Testis (tissue), 3 donors: ENCODE results near the gene PLXDC2. TPM values are rescaled to one million over a fixed set of nuclear protein-coding genes. Genes with fewer than 3 reads are reported as not detected.
A peak's percentile ranks its signal among the peaks of the same experiment; 100 is the strongest.

Experiments
- DNase-seq: peaks from one replicate; pipeline ENCODE4 v3.0.0-alpha.2; 2019
- H3K27ac ChIP-seq, 2 donors: fragments of 200-600 bp; sonication (generic); one replicate each; pipeline ENCODE4 v1.5.1; 2019
- H3K27me3 ChIP-seq: fragments of 200-600 bp; sonication (generic); one replicate; pipeline ENCODE4 v1.5.1; 2019
- H3K36me3 ChIP-seq: fragments of 200-600 bp; sonication (generic); one replicate; pipeline ENCODE4 v1.5.1; 2017; ENCODE audit warnings: low read depth; ENCODE audit errors: missing control alignments
- H3K4me1 ChIP-seq: fragments of 200-600 bp; sonication (generic); one replicate; pipeline ENCODE4 v1.5.1; 2019
- H3K4me3 ChIP-seq, 2 donors: fragments of 200-600 bp; sonication (generic); one replicate each; pipeline ENCODE4 v1.5.1; 2017 to 2019
- H3K9me3 ChIP-seq: fragments of 200-600 bp; sonication (generic); one replicate; pipeline ENCODE4 v1.5.1; 2017
- CTCF ChIP-seq, 3 experiments: fragments of 450-650 bp in 2 of 3; fragments of 200-600 bp in 1 of 3; sonication (generic) in 1 of 3; IDR thresholded peaks; one replicate each; pipeline ENCODE4 v1.5.1; 2016 to 2019; ENCODE audit warnings: antibody characterized with exemption in 3 of 3, mild to moderate bottlenecking in 2 of 3, moderate library complexity in 1 of 3
- POLR2A ChIP-seq: fragments of 450-650 bp; IDR thresholded peaks from one replicate; pipeline ENCODE4 v1.6.1; 2017; ENCODE audit warnings: antibody characterized with exemption, mild to moderate bottlenecking, moderate library complexity
- WGBS, 2 donors: methylation state at CpG; one replicate each; pipeline ENCODE4 v1.1.5; 2018; 5-methylcytosine and 5-hydroxymethylcytosine counted together
- intact Hi-C: fragments of 100-400 bp; cut with DNase I; formaldehyde crosslinking; loops from one replicate; pipeline ENCODE4 v1.15.1; 2023; ENCODE audit warnings: low total_unique reads
- polyA plus RNA-seq: library from polyadenylated mRNA; stranded (reverse); fragments of 350-450 nt; fragmentation: Illumina TruSeq; extraction: RNeasy Lipid Tissue Mini Kit (QIAGEN cat#74804); gene quantifications from one replicate; pipeline ENCODE4 v1.2.3, GENCODE V29; 2014; ENCODE audit warnings: low read depth, low replicate concordance; ENCODE audit not compliant: insufficient read depth
- total RNA-seq, 2 donors: library from RNA; depleted of rRNA; stranded (reverse); fragments of >200 nt; gene quantifications; one replicate each; pipeline ENCODE4 v1.2.3, GENCODE V29; 2016

PLXDC2 gene
- total and polyA plus RNA-seq, 3 donors from 2014 or later: 27.5 to 81.7 (median 53.6) TPM

GRCh38 chr10:19941206-19941880 is 125.1 kb downstream of the PLXDC2 start:
- 40 to 46% methylated on average over 6 of the region's 6 CpGs for WGBS, 2 donors
- intact Hi-C loops: no loop called here

GRCh38 chr10:19944911-19945663 is 128.9 kb downstream of the PLXDC2 start:
- intact Hi-C loops: no loop called here
- Histone ChIP-seq H3K36me3 (no peaks in the 10 kb centered on the region), H3K9me3 (no peaks in the 10 kb centered on the region), H3K4me3 (no peak overlapping the region), H3K27ac (peak overlapping the region in 1 of 2 donors; percentile 18), H3K4me1 (peaks cover 35% of the 10 kb centered on the region), H3K27me3 (no peaks in the 10 kb centered on the region)
- peak; percentile 41 for DNase-seq
- 57 to 66% methylated on average over 6 of the region's 6 CpGs for WGBS, 2 donors
- TF ChIP-seq POLR2A (no peak), CTCF (IDR thresholded peaks at IDR 0.05) (no peak)

More at GRCh38 chr10:19941206-19941880, 125.1 kb downstream of the PLXDC2 start:
- H3K4me1 ChIP-seq: peaks cover 22% of the 10 kb centered on the region
- H3K36me3 ChIP-seq: no peaks in the 10 kb centered on the region
- H3K27me3 ChIP-seq: no peaks in the 10 kb centered on the region
- no peak overlapping the region for H3K4me3 ChIP-seq
- peak overlapping the region in 1 of 2 donors; percentile 31 for H3K27ac ChIP-seq
- DNase-seq: peak; percentile 22
- TF ChIP-seq POLR2A (no peak), CTCF (IDR thresholded peaks at IDR 0.05) (no peak)
- no peaks in the 10 kb centered on the region for H3K9me3 ChIP-seq

- H3K4me3 ChIP-seq: no peak overlapping the region
- H3K4me1 ChIP-seq: peaks cover 35% of the 10 kb centered on the region
- TF ChIP-seq CTCF (IDR thresholded peaks at IDR 0.05) (no peak), POLR2A (no peak)
- no peak for DNase-seq
- WGBS, 2 donors: 85 to 91% methylated on average over 4 of the region's 4 CpGs
- H3K27ac ChIP-seq: peak overlapping the region in 1 of 2 donors; percentile 18
- no peaks in the 10 kb centered on the region for H3K27me3 ChIP-seq
- H3K9me3 ChIP-seq: no peaks in the 10 kb centered on the region
- intact Hi-C loops: no loop called here
- no peaks in the 10 kb centered on the region for H3K36me3 ChIP-seq
Observed at GRCh38 chr10:19946245-19946644, 130.0 kb downstream of the PLXDC2 start.

GRCh38 chr10:19946791-19947190 is 130.6 kb downstream of the PLXDC2 start:
- WGBS, 2 donors: 92 to 93% methylated on average over 8 of the region's 8 CpGs

More at GRCh38 chr10:19946791-19947190, 130.6 kb downstream of the PLXDC2 start:
- no peaks in the 10 kb centered on the region for H3K9me3 ChIP-seq
- no peaks in the 10 kb centered on the region for H3K27me3 ChIP-seq
- H3K4me1 ChIP-seq: peaks cover 30% of the 10 kb centered on the region
- no peak for TF ChIP-seq POLR2A
- no peak for TF ChIP-seq CTCF (IDR thresholded peaks at IDR 0.05)
- no peak overlapping the region for H3K4me3 ChIP-seq
- intact Hi-C loops: no loop called here
- peak overlapping the region in 1 of 2 donors; percentile 9 for H3K27ac ChIP-seq
- no peaks in the 10 kb centered on the region for H3K36me3 ChIP-seq
- DNase-seq: no peak
